Panc1 (cell line): ENCODE data around the gene RFX8. TPM values are rescaled to one million over a fixed set of nuclear protein-coding genes. Genes with fewer than 3 reads are reported as not detected.

Experiments
- ATAC-seq: fragments of 200-7000 bp; cut with Tn5 transposase; 2 replicates; pipeline ENCODE4 v1.9.1; 2020; ENCODE audit warnings: mild to moderate bottlenecking, moderate library complexity
- BruUV-seq: library from RNA; stranded (reverse); fragments of 400-500 nt; replicated peaks from 2 replicates; lab custom pipeline; 2021; lab: Mats Ljungman, UMichigan
- CTCF ChIA-PET: fragments of 300-600 bp; sonication (Branson Sonifier 250); formaldehyde crosslinking; loops from one replicate; lab custom pipeline; 2022; ENCODE audit warnings: antibody characterized with exemption; lab: Charles Lee
- POLR2A ChIA-PET: fragments of 300-600 bp; sonication (Branson Sonifier 250); formaldehyde crosslinking; loops from one replicate; lab custom pipeline; 2022; ENCODE audit warnings: antibody characterized with exemption; lab: Charles Lee
- DNase-seq: peaks from one replicate; pipeline ENCODE4 v3.0.0-alpha.2; 2010; ENCODE audit warnings: low read depth, low spot score
- H3K27ac ChIP-seq: 2 replicates; pipeline ENCODE4 v1.5.1; 2011; ENCODE audit warnings: mild to moderate bottlenecking, low read length, inconsistent platforms
- H3K27me3 ChIP-seq: fragments of 200-500 bp; sonication (Bioruptor generic); 2 replicates; pipeline ENCODE4 v1.6.0; 2014; ENCODE audit warnings: low read length, inconsistent platforms; ENCODE audit not compliant: control insufficient read depth, insufficient read depth
- H3K36me3 ChIP-seq: fragments of 200-500 bp; sonication (Bioruptor generic); 2 replicates; pipeline ENCODE4 v1.5.1; 2014; ENCODE audit warnings: inconsistent platforms, mild to moderate bottlenecking, low read length, moderate library complexity; ENCODE audit not compliant: control insufficient read depth, insufficient read depth
- H3K4me1 ChIP-seq: 2 replicates; pipeline ENCODE4 v1.5.1; 2011; ENCODE audit warnings: inconsistent platforms, mild to moderate bottlenecking, low read length, moderate library complexity; ENCODE audit not compliant: control insufficient read depth, insufficient read depth
- H3K4me3 ChIP-seq, 2 experiments: 2 replicates each; pipeline ENCODE4 v1.5.1; 2011 to 2012; ENCODE audit warnings: low read depth in 2 of 2, low read length in 2 of 2, mild to moderate bottlenecking in 2 of 2, inconsistent platforms in 1 of 2, moderate library complexity in 1 of 2
- H3K9me3 ChIP-seq: fragments of 200-500 bp; sonication (Bioruptor generic); 2 replicates; pipeline ENCODE4 v1.5.1; 2014; ENCODE audit warnings: low read depth, mild to moderate bottlenecking, inconsistent platforms, low read length, moderate library complexity; ENCODE audit not compliant: control insufficient read depth, insufficient read depth
- CTCF ChIP-seq: fragments of 450-650 bp; IDR thresholded peaks from 2 replicates; pipeline ENCODE4 v1.5.1; 2017; ENCODE audit warnings: mild to moderate bottlenecking
- POLR2AphosphoS5 ChIP-seq: IDR thresholded peaks from 2 replicates; pipeline ENCODE4 v1.6.1; 2012; ENCODE audit warnings: mild to moderate bottlenecking, low read depth, low read length, moderate library complexity
- REST ChIP-seq, 2 experiments: IDR thresholded peaks; 2 replicates each; pipeline ENCODE4 v1.6.1; 2011 to 2012; ENCODE audit warnings: low read depth in 2 of 2, control low read depth in 1 of 2, low read length in 1 of 2, mild to moderate bottlenecking in 1 of 2, moderate library complexity in 1 of 2; ENCODE audit not compliant: insufficient read depth in 1 of 2
- SIN3A ChIP-seq: IDR thresholded peaks from 2 replicates; pipeline ENCODE4 v1.6.1; 2012; ENCODE audit warnings: low read depth, mild to moderate bottlenecking, low read length, moderate library complexity, borderline replicate concordance; ENCODE audit not compliant: insufficient read depth
- TCF7L2 ChIP-seq: IDR thresholded peaks from 2 replicates; pipeline ENCODE4 v1.6.1; 2011; ENCODE audit warnings: mild to moderate bottlenecking, low read depth, low read length, inconsistent platforms
- in situ Hi-C: cut with HindIII; loops from 2 replicates; pipeline ENCODE4 v1.10.0; 2016; ENCODE audit warnings: low sequenced_read_pairs, low pct_unique_long_range_greater_than_20kb
- intact Hi-C: fragments of 100-400 bp; cut with micrococcal nuclease; formaldehyde crosslinking; loops from one replicate; pipeline ENCODE4 v1.10.0; 2022; ENCODE audit not compliant: unreplicated experiment
- total RNA-seq: library from RNA; stranded (reverse); gene quantifications from one replicate; pipeline ENCODE4 v1.2.1, GENCODE V29; 2021; ENCODE audit not compliant: unreplicated experiment

RFX8 gene
- total RNA-seq, 1 experiment from 2014 or later = not detected

- Histone ChIP-seq H3K27ac (no peak overlapping the region), H3K9me3 (no peaks in the 10 kb centered on the region), H3K36me3 (no peaks in the 10 kb centered on the region), H3K27me3 (peaks cover 11% of the 10 kb centered on the region), H3K4me3 (no peak overlapping the region), H3K4me1 (no peaks in the 10 kb centered on the region)
- ATAC-seq = no peak
- ChIA-PET CTCF (no interaction called here), POLR2A (no interaction called here)
- no peak for DNase-seq
- intact Hi-C loops (no loop called here), in situ Hi-C loops (no loop called here)
- no peak for TF ChIP-seq SIN3A
- TF ChIP-seq CTCF = no peak
- TF ChIP-seq REST (IDR thresholded peaks at IDR 0.05; ENCODE audit: insufficient read depth in 1 of 2, low read depth in 2 of 2, low read length in 1 of 2) = no peak
- BruUV-seq = no TSS peak
Measured at GRCh38 chr2:101400048-101400447, 74.9 kb downstream of the RFX8 start.

- no peaks in the 10 kb centered on the region for H3K9me3 ChIP-seq
- POLR2A ChIA-PET = no interaction called here
- no TSS peak for BruUV-seq
Measured at GRCh38 chr2:101399021-101399799, 75.7 kb downstream of the RFX8 start.

More at GRCh38 chr2:101399021-101399799, 75.7 kb downstream of the RFX8 start:
- H3K4me1 ChIP-seq = no peaks in the 10 kb centered on the region
- DNase-seq = no peak
- peaks cover 11% of the 10 kb centered on the region for H3K27me3 ChIP-seq
- no peak overlapping the region for H3K27ac ChIP-seq
- CTCF ChIA-PET = no interaction called here
- intact Hi-C loops (no loop called here), in situ Hi-C loops (no loop called here)
- H3K4me3 ChIP-seq = no peak overlapping the region
- no peaks in the 10 kb centered on the region for H3K36me3 ChIP-seq
- TF ChIP-seq POLR2AphosphoS5 (no peak), CTCF (no peak), TCF7L2 (no peak), SIN3A (no peak), REST (IDR thresholded peaks at IDR 0.05; ENCODE audit: insufficient read depth in 1 of 2, low read depth in 2 of 2, low read length in 1 of 2) (no peak)
- no peak for ATAC-seq
